Upper lobe of left lung (tissue), 4 donors: ENCODE results near the gene NOTCH1.

Experiments used
- CTCF ChIP-seq, 6 experiments: fragments of 450-650 bp in 4 of 6; fragments of 200-600 bp in 2 of 6; sonication (generic) in 2 of 6; IDR thresholded peaks; one replicate each; pipeline ENCODE4 v1.5.1; 2016 to 2019; ENCODE audit warnings: antibody characterized with exemption in 6 of 6
- POLR2A ChIP-seq, 4 donors: fragments of 450-650 bp; IDR thresholded peaks; one replicate each; pipeline ENCODE4 v1.5.1; 2016 to 2017; ENCODE audit warnings: antibody characterized with exemption in 4 of 4, mild to moderate bottlenecking in 2 of 4

GRCh38 chr9:136522314-136523237, 23.3 kb downstream of the NOTCH1 start:
- TF ChIP-seq CTCF (IDR thresholded peaks at IDR 0.05) (no peak), POLR2A (IDR thresholded peaks at IDR 0.05) (peak in 1 of 4 donors; percentile 43)
